HCT116 (cell line): Measurements from ENCODE around the gene MCEMP1.

Experiments used
- POLR2A ChIP-seq: IDR thresholded peaks from 2 replicates; pipeline ENCODE4 v1.7.0; 2011; ENCODE audit warnings: borderline replicate concordance; ENCODE audit not compliant: insufficient read depth, insufficient read length; ENCODE audit errors: extremely low read depth
- POLR2AphosphoS5 ChIP-seq: IDR thresholded peaks from 2 replicates; pipeline ENCODE4 v1.6.1; 2011; ENCODE audit warnings: mild to moderate bottlenecking, low read depth, low read length, moderate library complexity
- TF ChIP-seq, protein P1 (sequence below), 3 experiments: fragments of 200-600 bp in 1 of 3; sonication (generic) in 1 of 3; IDR thresholded peaks in 2 of 3; conservative IDR thresholded peaks in 1 of 3; 2 replicates each; pipeline ENCODE4 v1.5.1; 2012 to 2017; ENCODE audit warnings: low read depth in 2 of 3, low read length in 2 of 3, antibody characterized with exemption in 1 of 3, borderline replicate concordance in 1 of 3, control low read depth in 1 of 3, mild to moderate bottlenecking in 1 of 3, mixed read lengths in 1 of 3, mixed run types in 1 of 3, moderate library complexity in 1 of 3; ENCODE audit not compliant: insufficient read depth in 1 of 3

DNA sequence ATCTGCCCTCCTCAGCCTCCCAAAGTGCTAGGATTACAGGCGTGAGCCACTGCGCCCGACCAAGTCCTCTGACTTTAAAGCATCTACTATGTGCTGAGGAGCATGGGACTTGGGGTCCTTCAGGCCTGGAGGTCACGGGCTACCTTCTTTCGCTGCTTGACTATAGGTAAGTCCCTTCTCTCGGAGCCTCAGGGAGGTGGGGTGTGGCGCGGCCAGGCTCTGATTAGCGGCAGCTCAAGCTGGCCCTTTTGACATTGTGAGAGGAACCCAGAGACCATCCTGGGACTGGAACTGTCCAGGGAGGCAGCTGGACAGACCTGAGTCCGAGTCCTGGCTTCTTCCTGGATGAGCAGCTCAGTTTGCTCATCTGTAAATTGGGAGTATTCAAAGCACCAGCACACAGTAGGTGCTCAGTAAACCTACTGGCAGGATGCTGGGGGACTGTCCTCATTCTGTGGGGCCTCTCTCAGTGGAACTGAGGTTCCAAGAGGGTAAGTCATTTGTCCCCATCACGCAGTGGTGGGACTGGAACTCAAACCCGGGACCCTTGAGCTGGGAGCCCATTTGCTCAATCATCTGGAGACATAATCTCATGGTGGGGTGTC is 24.3 kb downstream of the MCEMP1 start:
- TF ChIP-seq POLR2A (no peak), POLR2AphosphoS5 (no peak)
- TF ChIP-seq, protein P1, sequence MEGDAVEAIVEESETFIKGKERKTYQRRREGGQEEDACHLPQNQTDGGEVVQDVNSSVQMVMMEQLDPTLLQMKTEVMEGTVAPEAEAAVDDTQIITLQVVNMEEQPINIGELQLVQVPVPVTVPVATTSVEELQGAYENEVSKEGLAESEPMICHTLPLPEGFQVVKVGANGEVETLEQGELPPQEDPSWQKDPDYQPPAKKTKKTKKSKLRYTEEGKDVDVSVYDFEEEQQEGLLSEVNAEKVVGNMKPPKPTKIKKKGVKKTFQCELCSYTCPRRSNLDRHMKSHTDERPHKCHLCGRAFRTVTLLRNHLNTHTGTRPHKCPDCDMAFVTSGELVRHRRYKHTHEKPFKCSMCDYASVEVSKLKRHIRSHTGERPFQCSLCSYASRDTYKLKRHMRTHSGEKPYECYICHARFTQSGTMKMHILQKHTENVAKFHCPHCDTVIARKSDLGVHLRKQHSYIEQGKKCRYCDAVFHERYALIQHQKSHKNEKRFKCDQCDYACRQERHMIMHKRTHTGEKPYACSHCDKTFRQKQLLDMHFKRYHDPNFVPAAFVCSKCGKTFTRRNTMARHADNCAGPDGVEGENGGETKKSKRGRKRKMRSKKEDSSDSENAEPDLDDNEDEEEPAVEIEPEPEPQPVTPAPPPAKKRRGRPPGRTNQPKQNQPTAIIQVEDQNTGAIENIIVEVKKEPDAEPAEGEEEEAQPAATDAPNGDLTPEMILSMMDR (IDR thresholded peaks at IDR 0.05 in 2 of 3, conservative IDR thresholded peaks at IDR 0.05 in 1 of 3; ENCODE audit: borderline replicate concordance in 1 of 3, insufficient read depth in 1 of 3, low read depth in 2 of 3, low read length in 2 of 3), result no peak
